Measurements from ENCODE around the gene TMEM209.

Gene TMEM209

GRCh38 chr7:130142654-130143333 is 62.4 kb downstream of the TMEM209 start:
- Histone ChIP-seq H3K4me3 (ENCODE audit: low read length) (no peak overlapping the region), H2AFZ (ENCODE audit: low read depth, low read length) (no peak overlapping the region), H3K36me3 (ENCODE audit: insufficient read depth, low read length) (peaks cover 14% of the 10 kb centered on the region), H3K9me3 (ENCODE audit: low read length) (no peaks in the 10 kb centered on the region), H3K4me1 (ENCODE audit: insufficient read depth, low read length) (no peaks in the 10 kb centered on the region), H3K27me3 (ENCODE audit: insufficient read depth, low read length) (no peaks in the 10 kb centered on the region)

- peaks cover 20% of the 10 kb centered on the region for H3K36me3 ChIP-seq (ENCODE audit: insufficient read depth, low read length)
- no peaks in the 10 kb centered on the region for H3K4me1 ChIP-seq (ENCODE audit: insufficient read depth, low read length)
- no peak overlapping the region for H2AFZ ChIP-seq (ENCODE audit: low read depth, low read length)
- H3K9me3 ChIP-seq (ENCODE audit: low read length): no peaks in the 10 kb centered on the region
- H3K4me3 ChIP-seq (ENCODE audit: low read length): no peak overlapping the region
- no peaks in the 10 kb centered on the region for H3K27me3 ChIP-seq (ENCODE audit: insufficient read depth, low read length)
Observed at GRCh38 chr7:130141884-130142653, 63.1 kb downstream of the TMEM209 start.

- H3K36me3 ChIP-seq (ENCODE audit: insufficient read depth, low read length): peaks cover 25% of the 10 kb centered on the region
Observed at GRCh38 chr7:130141161-130141883, 63.9 kb downstream of the TMEM209 start.

GRCh38 chr7:130140551-130141160 is 64.5 kb downstream of the TMEM209 start:
- Histone ChIP-seq H3K27me3 (ENCODE audit: insufficient read depth, low read length) (no peaks in the 10 kb centered on the region), H3K4me3 (ENCODE audit: low read length) (no peak overlapping the region), H2AFZ (ENCODE audit: low read depth, low read length) (no peak overlapping the region), H3K4me1 (ENCODE audit: insufficient read depth, low read length) (no peaks in the 10 kb centered on the region), H3K9me3 (ENCODE audit: low read length) (no peaks in the 10 kb centered on the region), H3K36me3 (ENCODE audit: insufficient read depth, low read length) (peaks cover 31% of the 10 kb centered on the region)

More at GRCh38 chr7:130141161-130141883, 63.9 kb downstream of the TMEM209 start:
- Histone ChIP-seq H3K4me3 (ENCODE audit: low read length) (no peak overlapping the region), H3K4me1 (ENCODE audit: insufficient read depth, low read length) (no peaks in the 10 kb centered on the region), H3K9me3 (ENCODE audit: low read length) (no peaks in the 10 kb centered on the region), H3K27me3 (ENCODE audit: insufficient read depth, low read length) (no peaks in the 10 kb centered on the region), H2AFZ (ENCODE audit: low read depth, low read length) (no peak overlapping the region)

GRCh38 chr7:130139193-130139960 is 65.8 kb downstream of the TMEM209 start:
- Histone ChIP-seq H3K4me1 (ENCODE audit: insufficient read depth, low read length) (no peaks in the 10 kb centered on the region), H3K36me3 (ENCODE audit: insufficient read depth, low read length) (peaks cover 42% of the 10 kb centered on the region), H3K27me3 (ENCODE audit: insufficient read depth, low read length) (no peaks in the 10 kb centered on the region), H3K4me3 (ENCODE audit: low read length) (no peak overlapping the region), H3K9me3 (ENCODE audit: low read length) (peaks cover 2% of the 10 kb centered on the region), H2AFZ (ENCODE audit: low read depth, low read length) (no peak overlapping the region)

- H3K4me1 ChIP-seq (ENCODE audit: insufficient read depth, low read length): no peaks in the 10 kb centered on the region
- H3K36me3 ChIP-seq (ENCODE audit: insufficient read depth, low read length): peaks cover 62% of the 10 kb centered on the region
- H3K9me3 ChIP-seq (ENCODE audit: low read length): peaks cover 4% of the 10 kb centered on the region
- no peaks in the 10 kb centered on the region for H3K27me3 ChIP-seq (ENCODE audit: insufficient read depth, low read length)
- no peak overlapping the region for H3K4me3 ChIP-seq (ENCODE audit: low read length)
- H2AFZ ChIP-seq (ENCODE audit: low read depth, low read length): no peak overlapping the region
Observed at GRCh38 chr7:130137207-130137606, 68.0 kb downstream of the TMEM209 start.

GRCh38 chr7:130136579-130137167 is 68.5 kb downstream of the TMEM209 start:
- Histone ChIP-seq H3K9me3 (ENCODE audit: low read length) (peaks cover 4% of the 10 kb centered on the region), H3K27me3 (ENCODE audit: insufficient read depth, low read length) (no peaks in the 10 kb centered on the region), H3K36me3 (ENCODE audit: insufficient read depth, low read length) (peaks cover 67% of the 10 kb centered on the region), H3K4me1 (ENCODE audit: insufficient read depth, low read length) (no peaks in the 10 kb centered on the region), H2AFZ (ENCODE audit: low read depth, low read length) (no peak overlapping the region), H3K4me3 (ENCODE audit: low read length) (no peak overlapping the region)

- Histone ChIP-seq H3K36me3 (ENCODE audit: insufficient read depth, low read length) (peaks cover 78% of the 10 kb centered on the region), H2AFZ (ENCODE audit: low read depth, low read length) (no peak overlapping the region), H3K4me1 (ENCODE audit: insufficient read depth, low read length) (no peaks in the 10 kb centered on the region), H3K9me3 (ENCODE audit: low read length) (peaks cover 6% of the 10 kb centered on the region), H3K4me3 (ENCODE audit: low read length) (no peak overlapping the region), H3K27me3 (ENCODE audit: insufficient read depth, low read length) (no peaks in the 10 kb centered on the region)
Observed at GRCh38 chr7:130135208-130136205, 69.7 kb downstream of the TMEM209 start.

GRCh38 chr7:130134726-130135125 is 70.5 kb downstream of the TMEM209 start:
- H2AFZ ChIP-seq (ENCODE audit: low read depth, low read length): no peak overlapping the region
- H3K4me3 ChIP-seq (ENCODE audit: low read length): no peak overlapping the region
- peaks cover 75% of the 10 kb centered on the region for H3K36me3 ChIP-seq (ENCODE audit: insufficient read depth, low read length)
- H3K27me3 ChIP-seq (ENCODE audit: insufficient read depth, low read length): no peaks in the 10 kb centered on the region
- no peaks in the 10 kb centered on the region for H3K4me1 ChIP-seq (ENCODE audit: insufficient read depth, low read length)
- H3K9me3 ChIP-seq (ENCODE audit: low read length): peaks cover 6% of the 10 kb centered on the region

GRCh38 chr7:130134106-130134636 is 71.0 kb downstream of the TMEM209 start:
- Histone ChIP-seq H2AFZ (ENCODE audit: low read depth, low read length) (no peak overlapping the region), H3K9me3 (ENCODE audit: low read length) (peaks cover 6% of the 10 kb centered on the region), H3K4me1 (ENCODE audit: insufficient read depth, low read length) (no peaks in the 10 kb centered on the region), H3K27me3 (ENCODE audit: insufficient read depth, low read length) (no peaks in the 10 kb centered on the region), H3K4me3 (ENCODE audit: low read length) (no peak overlapping the region), H3K36me3 (ENCODE audit: insufficient read depth, low read length) (peaks cover 75% of the 10 kb centered on the region)
